Fibroblast of the aortic adventitia (primary cell): ENCODE results near the gene STEAP2. TPM values are rescaled to one million over a fixed set of nuclear protein-coding genes. Genes with fewer than 3 reads are reported as not detected.

ENCODE experiments used
- DNase-seq: peaks from one replicate; pipeline ENCODE4 v3.0.0-alpha.2; 2010; ENCODE audit warnings: low read depth
- H3K4me3 ChIP-seq: 2 replicates; pipeline ENCODE4 v1.5.1; 2011; ENCODE audit warnings: low read depth, mild to moderate bottlenecking, control low read depth, low read length, moderate library complexity
- CTCF ChIP-seq: IDR thresholded peaks from 2 replicates; pipeline ENCODE4 v1.5.1; 2011; ENCODE audit warnings: mild to moderate bottlenecking, low read length, control low read depth, inconsistent platforms; ENCODE audit not compliant: insufficient read depth
- small RNA-seq: library from RNA; depleted of rRNA; stranded (forward); fragments of <200 nt; gene quantifications from one replicate; pipeline ENCODE3, GENCODE V24; 2012
- total RNA-seq: library from RNA; depleted of rRNA; stranded (reverse); fragments of >200 nt; gene quantifications from 2 replicates; pipeline ENCODE4 v1.2.3, GENCODE V29; 2012; ENCODE audit warnings: low replicate concordance

STEAP2 gene
- total RNA-seq, 1 donor, result 28.4 TPM

GRCh38 chr7:90272242-90272641 lies 60.7 kb downstream of the STEAP2 start:
- TF ChIP-seq CTCF, result no peak
- no peak overlapping the region for H3K4me3 ChIP-seq
- DNase-seq, result no peak

- DNase-seq, result peak; percentile 59
Measured at GRCh38 chr7:90274161-90274560, 62.6 kb downstream of the STEAP2 start.

GRCh38 chr7:90276033-90276728 lies 64.6 kb downstream of the STEAP2 start:
- no peak overlapping the region for H3K4me3 ChIP-seq
- no peak for DNase-seq
- no peak for TF ChIP-seq CTCF

More at GRCh38 chr7:90274161-90274560, 62.6 kb downstream of the STEAP2 start:
- H3K4me3 ChIP-seq, result no peak overlapping the region
- TF ChIP-seq CTCF, result no peak

Small RNA genes lying within 50 kb of the gene (small RNA-seq; reads per million reads assigned to genes)
- gene RF00019, result not detected

Other genes starting within 250 kb of the STEAP2 start
- 23.5 and 83.4 TPM in 2 replicates for gene STEAP1, start 57.3 kb upstream of the STEAP2 start, total RNA-seq
- gene CFAP69, start 33.4 kb downstream of the STEAP2 start, total RNA-seq, result 3.2 and 6.4 TPM in 2 replicates
- gene FAM237B, start 109.6 kb downstream of the STEAP2 start, total RNA-seq, result not detected in 2 replicates
- gene GTPBP10, start 135.0 kb downstream of the STEAP2 start, total RNA-seq, result 23.2 and 26.6 TPM in 2 replicates
- gene CLDN12, start 191.7 kb downstream of the STEAP2 start, total RNA-seq, result 10.5 and 47.1 TPM in 2 replicates